Breast epithelium (tissue), 3 donors: ENCODE results near the gene DNAJC13.

Experiments used
- CTCF ChIP-seq, 3 donors: fragments of 450-650 bp; IDR thresholded peaks; one replicate each; pipeline ENCODE4 v1.5.1; 2016 to 2017; ENCODE audit warnings: antibody characterized with exemption in 3 of 3, mild to moderate bottlenecking in 3 of 3, moderate library complexity in 3 of 3
- POLR2A ChIP-seq: fragments of 450-650 bp; IDR thresholded peaks from one replicate; pipeline ENCODE4 v1.6.1; 2016; ENCODE audit warnings: antibody characterized with exemption, mild to moderate bottlenecking, moderate library complexity

GRCh38 chr3:132380920-132381319 is 36.4 kb upstream of the DNAJC13 start:
- TF ChIP-seq CTCF (IDR thresholded peaks at IDR 0.05) (no peak), POLR2A (no peak)
